Measurements from ENCODE around the gene SDK1. TPM values are rescaled to one million over a fixed set of nuclear protein-coding genes. Genes with fewer than 3 reads are reported as not detected.

SDK1 gene
- total RNA-seq, 1 donor from 2014 or later: 225 TPM

DNA sequence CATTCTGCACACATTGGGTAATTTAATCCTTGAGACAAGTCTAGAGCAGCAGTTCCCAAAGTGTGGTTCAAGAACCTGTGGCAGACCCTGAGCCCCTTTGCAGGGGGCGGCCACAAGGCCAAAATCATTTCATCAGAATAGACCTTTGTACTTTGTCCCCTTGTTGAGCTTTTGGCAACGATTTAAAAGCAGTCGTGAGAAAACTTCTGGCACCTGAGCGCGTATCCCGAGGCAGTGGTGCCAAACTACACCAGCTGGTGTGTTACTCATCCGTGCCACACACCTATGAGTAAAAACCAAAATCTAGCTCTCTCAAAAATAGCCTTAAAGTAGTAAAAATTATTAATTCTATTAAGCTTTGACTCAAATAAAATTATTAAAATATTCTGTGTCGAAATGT lies 306.8 kb downstream of the SDK1 start:
- no peak overlapping the region for H3K27ac Mint-ChIP-seq (ENCODE audit: unreplicated experiment)
- H3K27me3 Mint-ChIP-seq (ENCODE audit: unreplicated experiment): peaks cover 3% of the 10 kb centered on the region
- TF ChIP-seq, protein P1, sequence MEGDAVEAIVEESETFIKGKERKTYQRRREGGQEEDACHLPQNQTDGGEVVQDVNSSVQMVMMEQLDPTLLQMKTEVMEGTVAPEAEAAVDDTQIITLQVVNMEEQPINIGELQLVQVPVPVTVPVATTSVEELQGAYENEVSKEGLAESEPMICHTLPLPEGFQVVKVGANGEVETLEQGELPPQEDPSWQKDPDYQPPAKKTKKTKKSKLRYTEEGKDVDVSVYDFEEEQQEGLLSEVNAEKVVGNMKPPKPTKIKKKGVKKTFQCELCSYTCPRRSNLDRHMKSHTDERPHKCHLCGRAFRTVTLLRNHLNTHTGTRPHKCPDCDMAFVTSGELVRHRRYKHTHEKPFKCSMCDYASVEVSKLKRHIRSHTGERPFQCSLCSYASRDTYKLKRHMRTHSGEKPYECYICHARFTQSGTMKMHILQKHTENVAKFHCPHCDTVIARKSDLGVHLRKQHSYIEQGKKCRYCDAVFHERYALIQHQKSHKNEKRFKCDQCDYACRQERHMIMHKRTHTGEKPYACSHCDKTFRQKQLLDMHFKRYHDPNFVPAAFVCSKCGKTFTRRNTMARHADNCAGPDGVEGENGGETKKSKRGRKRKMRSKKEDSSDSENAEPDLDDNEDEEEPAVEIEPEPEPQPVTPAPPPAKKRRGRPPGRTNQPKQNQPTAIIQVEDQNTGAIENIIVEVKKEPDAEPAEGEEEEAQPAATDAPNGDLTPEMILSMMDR (IDR thresholded peaks at IDR 0.05; ENCODE audit: partially characterized antibody, unreplicated experiment): no peak
- H3K9me3 Mint-ChIP-seq (ENCODE audit: unreplicated experiment): peaks cover 3% of the 10 kb centered on the region
- H3K36me3 Mint-ChIP-seq (ENCODE audit: unreplicated experiment): no peaks in the 10 kb centered on the region
- DNase-seq: no peak
- H3K4me1 Mint-ChIP-seq (ENCODE audit: low read depth, unreplicated experiment): no peaks in the 10 kb centered on the region
- H3K4me3 Mint-ChIP-seq (ENCODE audit: unreplicated experiment): no peak overlapping the region

DNA sequence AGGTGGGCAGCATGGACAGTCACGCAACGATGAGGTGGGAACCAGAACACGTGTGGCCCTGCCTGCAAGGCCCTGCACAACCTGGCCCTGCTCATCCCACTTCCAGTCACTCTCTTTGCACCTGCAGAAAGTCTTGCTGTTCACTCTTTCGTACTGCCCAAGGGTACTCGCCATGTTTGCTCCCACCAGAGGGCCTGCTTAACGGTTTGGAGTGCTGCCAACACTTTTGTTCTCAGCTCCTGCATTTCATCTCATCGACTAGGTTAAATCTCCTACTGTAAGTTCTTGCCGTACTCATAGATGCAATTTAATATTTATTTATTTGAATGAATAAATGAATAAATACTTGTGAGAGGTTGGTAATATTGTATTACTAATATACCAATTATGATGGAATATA lies 315.3 kb downstream of the SDK1 start:
- peaks cover 4% of the 10 kb centered on the region for H3K36me3 Mint-ChIP-seq (ENCODE audit: unreplicated experiment)
- H3K9me3 Mint-ChIP-seq (ENCODE audit: unreplicated experiment): peaks cover 1% of the 10 kb centered on the region
- peaks cover 4% of the 10 kb centered on the region for H3K4me1 Mint-ChIP-seq (ENCODE audit: low read depth, unreplicated experiment)
- TF ChIP-seq, protein P1 (IDR thresholded peaks at IDR 0.05; ENCODE audit: partially characterized antibody, unreplicated experiment): no peak
- no peak for DNase-seq
- no peaks in the 10 kb centered on the region for H3K27me3 Mint-ChIP-seq (ENCODE audit: unreplicated experiment)
- H3K4me3 Mint-ChIP-seq (ENCODE audit: unreplicated experiment): no peak overlapping the region
- no peak overlapping the region for H3K27ac Mint-ChIP-seq (ENCODE audit: unreplicated experiment)

- peaks cover 2% of the 10 kb centered on the region for H3K27me3 Mint-ChIP-seq (ENCODE audit: unreplicated experiment)
- H3K36me3 Mint-ChIP-seq (ENCODE audit: unreplicated experiment): peaks cover 28% of the 10 kb centered on the region
- H3K4me3 Mint-ChIP-seq (ENCODE audit: unreplicated experiment): no peak overlapping the region
- peaks cover 24% of the 10 kb centered on the region for H3K9me3 Mint-ChIP-seq (ENCODE audit: unreplicated experiment)
- TF ChIP-seq, protein P1 (IDR thresholded peaks at IDR 0.05; ENCODE audit: partially characterized antibody, unreplicated experiment): no peak
- no peaks in the 10 kb centered on the region for H3K4me1 Mint-ChIP-seq (ENCODE audit: low read depth, unreplicated experiment)
- DNase-seq: no peak
- no peak overlapping the region for H3K27ac Mint-ChIP-seq (ENCODE audit: unreplicated experiment)
These were observed 329.0 kb downstream of the SDK1 start for GRCh38 chr7:3630081-3630480.

DNA sequence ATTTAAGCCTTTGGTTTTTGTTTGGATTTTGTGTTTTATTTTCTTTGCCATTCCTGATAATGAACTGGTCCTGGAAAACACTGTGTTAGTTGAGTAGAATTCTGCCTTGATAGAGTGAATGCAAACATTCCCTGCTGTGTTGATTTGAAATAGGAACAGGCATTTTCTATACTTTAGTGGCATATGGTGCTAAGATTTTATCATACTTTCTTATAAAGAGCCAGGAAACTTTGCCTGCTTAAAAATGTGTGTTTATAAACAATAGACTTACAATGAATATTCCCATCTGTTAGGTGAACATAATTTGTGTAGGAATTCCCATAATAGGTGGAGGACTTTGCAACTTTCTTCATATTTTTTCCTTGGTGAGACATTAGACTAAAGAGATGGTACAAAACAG lies 333.3 kb downstream of the SDK1 start:
- no peaks in the 10 kb centered on the region for H3K27me3 Mint-ChIP-seq (ENCODE audit: unreplicated experiment)
- no peaks in the 10 kb centered on the region for H3K4me1 Mint-ChIP-seq (ENCODE audit: low read depth, unreplicated experiment)

DNA sequence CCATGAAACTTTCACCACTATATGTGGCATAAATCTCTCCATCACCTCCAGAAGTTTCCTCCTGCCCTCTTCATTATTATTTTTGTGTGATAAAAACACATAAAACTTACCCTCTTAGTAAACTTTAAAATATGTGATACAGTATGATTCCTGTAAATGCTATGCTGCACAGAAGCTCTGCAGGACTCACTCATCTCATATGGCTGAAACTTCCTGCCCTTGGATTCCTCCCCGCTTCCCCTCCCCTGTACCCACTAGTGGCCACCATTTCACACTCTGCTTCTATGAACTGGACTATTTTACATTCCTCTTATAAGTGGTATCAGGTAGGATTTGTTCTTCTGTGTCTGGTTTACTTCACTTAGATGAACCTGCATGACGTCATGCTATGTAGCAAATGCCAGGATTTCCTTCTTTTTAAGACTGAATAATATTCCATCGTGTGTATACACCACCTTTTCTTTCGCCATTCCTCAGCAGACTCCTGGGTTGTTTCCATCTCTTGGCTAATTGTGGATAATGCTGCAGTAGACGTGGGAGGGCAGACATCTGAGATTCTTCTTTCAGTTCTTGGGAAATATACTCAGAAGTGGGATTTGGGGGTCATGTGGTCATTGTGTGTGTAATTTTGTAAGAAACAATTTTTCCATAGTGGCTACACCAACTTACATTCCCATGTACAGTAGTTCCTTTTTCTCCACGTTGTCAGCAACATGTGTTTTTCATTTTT lies 335.2 kb downstream of the SDK1 start:
- Mint-ChIP-seq H3K9me3 (ENCODE audit: unreplicated experiment) (peaks cover 5% of the 10 kb centered on the region), H3K27ac (ENCODE audit: unreplicated experiment) (no peak overlapping the region), H3K36me3 (ENCODE audit: unreplicated experiment) (peaks cover 4% of the 10 kb centered on the region), H3K27me3 (ENCODE audit: unreplicated experiment) (no peaks in the 10 kb centered on the region), H3K4me1 (ENCODE audit: low read depth, unreplicated experiment) (no peaks in the 10 kb centered on the region), H3K4me3 (ENCODE audit: unreplicated experiment) (no peak overlapping the region)
- DNase-seq: no peak
- TF ChIP-seq, protein P1 (IDR thresholded peaks at IDR 0.05; ENCODE audit: partially characterized antibody, unreplicated experiment): no peak

More for the DNA sequence above, 333.3 kb downstream of the SDK1 start:
- Mint-ChIP-seq H3K27ac (ENCODE audit: unreplicated experiment) (no peak overlapping the region), H3K36me3 (ENCODE audit: unreplicated experiment) (peaks cover 22% of the 10 kb centered on the region), H3K4me3 (ENCODE audit: unreplicated experiment) (no peak overlapping the region), H3K9me3 (ENCODE audit: unreplicated experiment) (peaks cover 16% of the 10 kb centered on the region)
- TF ChIP-seq, protein P1 (IDR thresholded peaks at IDR 0.05; ENCODE audit: partially characterized antibody, unreplicated experiment): no peak
- DNase-seq: no peak
